ENCODE results near the gene GAK.

Gene GAK

GRCh38 chr4:964346-965025, 32.4 kb upstream of the GAK start:
- no peaks in the 10 kb centered on the region for H3K79me2 ChIP-seq (ENCODE audit: insufficient read depth, low read length)
- H3K4me2 ChIP-seq (ENCODE audit: low read depth, low read length, poor library complexity, severe bottlenecking): no peak overlapping the region
- H2AFZ ChIP-seq (ENCODE audit: low read depth, low read length, severe bottlenecking): no peak overlapping the region
- TF ChIP-seq CTCF (IDR thresholded peaks at IDR 0.05; ENCODE audit: insufficient read depth, low read length, poor library complexity, severe bottlenecking) (no peak), EZH2phosphoT487 (conservative IDR thresholded peaks at IDR 0.05; ENCODE audit: low read length) (no peak)
- H4K20me1 ChIP-seq (ENCODE audit: low read depth, low read length): no peaks in the 10 kb centered on the region
- H3K36me3 ChIP-seq (ENCODE audit: low read length): no peaks in the 10 kb centered on the region
- H3K27me3 ChIP-seq (ENCODE audit: low read length): no peaks in the 10 kb centered on the region
- H3K9me2 ChIP-seq (replicated peaks; ENCODE audit: insufficient read depth, low read length): no peaks in the 10 kb centered on the region
- no peaks in the 10 kb centered on the region for H3K9me3 ChIP-seq (ENCODE audit: insufficient read depth, low read length)
- no peak overlapping the region for H3K27ac ChIP-seq (ENCODE audit: low read depth, low read length)
- no peaks in the 10 kb centered on the region for H3F3A ChIP-seq (ENCODE audit: insufficient read depth)
- no peak overlapping the region for H3K4me3 ChIP-seq (ENCODE audit: insufficient read depth, low read length, poor library complexity, severe bottlenecking)
- no peak overlapping the region for H3K9ac ChIP-seq (ENCODE audit: low read length)

DNA sequence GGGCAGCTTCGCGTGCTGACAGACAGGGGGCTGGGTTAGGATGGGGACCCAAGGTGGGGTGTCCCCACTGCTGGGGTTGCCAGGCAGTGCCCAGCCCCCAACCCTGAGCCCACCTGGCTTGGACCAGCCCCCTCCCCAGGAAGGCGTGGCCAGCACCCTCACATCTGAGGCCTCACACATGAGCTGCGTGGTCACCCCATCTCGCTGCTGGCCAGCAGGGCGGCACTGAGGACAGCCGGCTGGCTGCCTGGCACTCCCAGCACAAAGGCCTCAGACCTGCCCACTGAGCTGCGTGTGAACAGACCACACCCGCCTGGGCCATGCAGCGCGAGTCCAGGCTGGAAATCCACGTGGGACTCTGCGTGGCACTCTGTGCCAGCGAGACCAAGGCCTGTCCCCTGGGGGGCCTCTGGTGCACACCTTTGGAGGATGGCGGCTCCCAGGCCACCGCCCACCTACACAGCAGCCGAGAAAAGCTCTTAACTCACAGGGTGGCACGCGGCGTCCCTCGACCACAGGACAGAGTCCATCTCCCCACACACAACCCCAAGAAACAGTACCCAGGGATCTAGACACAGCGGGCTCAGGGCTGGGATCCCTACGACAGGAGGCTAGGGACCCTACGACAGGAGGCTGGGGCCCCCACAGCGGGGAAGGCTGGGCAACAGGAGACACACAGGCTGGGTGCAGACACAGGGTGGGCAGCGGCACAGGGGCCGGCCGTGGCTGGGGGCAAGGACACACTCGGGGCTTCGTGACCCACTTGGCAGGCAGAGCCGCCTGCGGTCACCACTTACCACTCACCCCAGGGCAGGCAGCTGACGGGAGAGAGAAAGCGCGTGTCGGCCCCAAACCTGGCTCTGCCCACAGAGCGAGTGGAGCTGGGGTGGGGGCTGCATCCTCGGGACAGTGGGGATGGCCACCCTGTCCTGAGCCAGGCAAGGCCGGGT, 31.4 kb upstream of the GAK start:
- no peaks in the 10 kb centered on the region for H4K20me1 ChIP-seq (ENCODE audit: low read depth, low read length)
- H3K9ac ChIP-seq (ENCODE audit: low read length): no peak overlapping the region
- no peaks in the 10 kb centered on the region for H3K27me3 ChIP-seq (ENCODE audit: low read length)
- H3F3A ChIP-seq (ENCODE audit: insufficient read depth): no peaks in the 10 kb centered on the region
- H3K27ac ChIP-seq (ENCODE audit: low read depth, low read length): no peak overlapping the region
- TF ChIP-seq EZH2phosphoT487 (conservative IDR thresholded peaks at IDR 0.05; ENCODE audit: low read length) (no peak), CTCF (IDR thresholded peaks at IDR 0.05; ENCODE audit: insufficient read depth, low read length, poor library complexity, severe bottlenecking) (no peak)
- no peaks in the 10 kb centered on the region for H3K9me2 ChIP-seq (replicated peaks; ENCODE audit: insufficient read depth, low read length)
- H3K79me2 ChIP-seq (ENCODE audit: insufficient read depth, low read length): no peaks in the 10 kb centered on the region
- H3K36me3 ChIP-seq (ENCODE audit: low read length): no peaks in the 10 kb centered on the region
- no peak overlapping the region for H2AFZ ChIP-seq (ENCODE audit: low read depth, low read length, severe bottlenecking)
- no peaks in the 10 kb centered on the region for H3K9me3 ChIP-seq (ENCODE audit: insufficient read depth, low read length)
- H3K4me2 ChIP-seq (ENCODE audit: low read depth, low read length, poor library complexity, severe bottlenecking): no peak overlapping the region
- H3K4me3 ChIP-seq (ENCODE audit: insufficient read depth, low read length, poor library complexity, severe bottlenecking): no peak overlapping the region

GRCh38 chr4:962231-963208, 30.4 kb upstream of the GAK start:
- TF ChIP-seq CTCF (IDR thresholded peaks at IDR 0.05; ENCODE audit: insufficient read depth, low read length, poor library complexity, severe bottlenecking) (no peak), EZH2phosphoT487 (conservative IDR thresholded peaks at IDR 0.05; ENCODE audit: low read length) (no peak)
- no peak overlapping the region for H3K4me3 ChIP-seq (ENCODE audit: insufficient read depth, low read length, poor library complexity, severe bottlenecking)
- no peak overlapping the region for H3K9ac ChIP-seq (ENCODE audit: low read length)
- no peaks in the 10 kb centered on the region for H3K9me2 ChIP-seq (replicated peaks; ENCODE audit: insufficient read depth, low read length)
- no peak overlapping the region for H3K4me2 ChIP-seq (ENCODE audit: low read depth, low read length, poor library complexity, severe bottlenecking)
- H3K79me2 ChIP-seq (ENCODE audit: insufficient read depth, low read length): no peaks in the 10 kb centered on the region
- H3K9me3 ChIP-seq (ENCODE audit: insufficient read depth, low read length): no peaks in the 10 kb centered on the region
- no peak overlapping the region for H2AFZ ChIP-seq (ENCODE audit: low read depth, low read length, severe bottlenecking)
- no peaks in the 10 kb centered on the region for H4K20me1 ChIP-seq (ENCODE audit: low read depth, low read length)
- no peaks in the 10 kb centered on the region for H3K36me3 ChIP-seq (ENCODE audit: low read length)
- H3F3A ChIP-seq (ENCODE audit: insufficient read depth): no peaks in the 10 kb centered on the region
- no peaks in the 10 kb centered on the region for H3K27me3 ChIP-seq (ENCODE audit: low read length)
- no peak overlapping the region for H3K27ac ChIP-seq (ENCODE audit: low read depth, low read length)

All from SU-DHL-6 (cell line).